WTC11 (cell line): ENCODE results near the gene APRT.

Source experiments
- CTCF ChIP-seq: fragments of 200-600 bp; IDR thresholded peaks from 2 replicates; pipeline ENCODE4 v1.8.0; 2022; ENCODE audit warnings: antibody characterized with exemption
- MAX ChIP-seq: sonication (generic); formaldehyde crosslinking; IDR thresholded peaks from 2 replicates; pipeline ENCODE4 v1.8.0; 2022; ENCODE audit warnings: mild to moderate bottlenecking, missing genetic modification reagents
- SP1 ChIP-seq: sonication (generic); formaldehyde crosslinking; conservative IDR thresholded peaks from 2 replicates; pipeline ENCODE4 v1.8.1; 2022; ENCODE audit warnings: missing genetic modification reagents

GRCh38 chr16:88773812-88774291 lies 37.9 kb downstream of the APRT start:
- TF ChIP-seq MAX (CRISPR knock-in tag), result no peak
- TF ChIP-seq SP1 (CRISPR knock-in tag), result no peak
- TF ChIP-seq CTCF, result no peak
